ENCODE results near the gene EIPR1.
"Not testable (repeated sequence)": the region's sequence is repeated elsewhere in the genome, so short reads cannot be mapped to it uniquely, and the experiment has no call there.

The EIPR1 gene

GRCh38 chr2:3301001-3301400, 76.6 kb downstream of the EIPR1 start:
- DNase-seq = no peak

DNA sequence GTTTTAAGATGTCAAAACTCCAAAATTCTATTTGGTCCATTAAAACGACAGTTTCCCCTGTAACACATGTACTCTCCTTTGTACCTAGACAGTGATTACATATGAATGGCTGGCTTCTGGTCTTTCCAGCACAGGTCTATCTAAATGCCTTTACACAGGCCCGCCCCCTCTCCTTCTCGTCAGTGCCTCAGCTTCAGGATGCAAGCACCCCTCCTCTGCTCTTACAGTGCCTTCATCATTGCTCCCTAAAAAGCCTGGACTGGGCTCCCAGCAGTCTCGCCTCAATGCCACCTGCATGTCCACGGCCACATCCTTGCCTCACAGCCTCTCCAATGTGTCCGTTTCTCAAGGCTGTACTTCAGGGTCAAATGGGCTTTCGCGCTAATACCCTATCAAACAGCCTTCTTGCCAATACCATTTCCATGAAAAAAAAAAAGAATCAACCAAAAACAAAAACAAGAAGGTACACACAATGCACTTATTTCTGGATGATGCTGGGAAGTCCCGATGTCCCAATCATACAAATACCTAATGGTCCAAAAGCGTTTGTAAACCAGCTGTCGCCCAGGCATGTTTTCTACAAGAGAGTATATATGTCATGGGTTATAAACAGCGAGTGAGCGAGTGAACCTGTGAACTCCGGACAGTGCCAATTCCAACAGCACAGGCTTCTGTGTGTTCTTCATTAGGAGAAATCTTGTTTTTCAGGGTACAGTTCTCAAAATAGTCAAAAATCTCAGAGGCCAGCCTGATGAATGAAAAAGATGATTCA, 77.2 kb downstream of the EIPR1 start:
- DNase-seq = no peak

DNA sequence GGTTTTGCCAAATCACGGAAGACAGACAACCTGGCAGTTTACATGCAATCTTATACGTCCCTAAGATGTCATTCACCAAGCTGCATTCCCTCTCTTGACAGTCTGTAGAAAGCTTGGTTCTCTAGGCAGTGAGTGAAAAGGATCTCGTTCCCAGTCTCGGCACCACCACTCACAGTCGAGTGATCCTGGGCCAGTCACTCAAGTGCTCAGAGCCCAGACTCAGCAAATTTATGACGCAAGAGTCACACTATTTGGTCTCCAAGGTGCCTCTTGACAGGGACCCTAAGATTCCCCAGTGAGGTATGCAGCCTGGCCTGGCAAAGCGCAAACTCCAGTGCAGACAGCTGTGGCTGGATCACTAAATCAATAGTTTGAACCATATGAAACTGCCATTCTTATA, 77.9 kb downstream of the EIPR1 start:
- no peak for DNase-seq

DNA sequence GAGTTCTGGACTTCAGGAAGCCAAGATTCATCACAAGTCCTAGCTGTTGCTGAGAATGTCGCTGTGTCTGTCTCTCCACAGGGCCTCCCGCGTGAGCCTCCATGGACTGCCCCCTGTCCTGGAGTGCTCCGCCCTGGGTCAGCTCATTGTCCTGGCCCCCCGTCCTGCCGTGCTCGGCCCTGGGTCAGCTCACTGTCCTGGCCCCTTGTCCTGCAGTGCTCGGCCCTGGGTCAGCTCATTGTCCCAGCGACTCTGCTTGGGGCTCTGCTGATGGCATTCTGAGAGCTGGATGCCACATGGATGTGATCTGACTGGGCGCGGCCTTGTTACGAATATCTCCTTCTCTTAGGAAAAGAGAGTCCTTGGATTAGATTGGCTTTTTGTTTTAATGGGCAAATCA, 78.5 kb downstream of the EIPR1 start:
- DNase-seq = peak; percentile 9

DNA sequence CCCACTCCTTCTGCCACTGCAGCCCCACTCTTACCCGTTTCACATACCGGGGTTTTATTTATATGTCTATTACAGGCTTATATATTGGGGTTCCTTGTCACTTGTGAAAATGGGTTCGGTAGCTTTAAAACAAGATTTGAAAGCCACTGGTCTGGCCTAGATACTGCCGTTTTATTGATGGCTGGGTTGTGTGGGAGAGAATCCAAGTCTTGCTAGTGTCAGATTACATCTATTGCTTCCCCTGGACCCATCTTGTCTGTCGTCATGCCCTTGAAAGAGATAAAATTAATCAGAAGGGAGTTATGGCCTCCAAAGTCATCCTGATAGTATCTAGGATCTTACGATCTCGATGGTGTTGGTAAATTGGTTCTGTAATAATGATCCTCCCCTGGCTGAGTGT, 79.4 kb downstream of the EIPR1 start:
- no peak for DNase-seq

DNA sequence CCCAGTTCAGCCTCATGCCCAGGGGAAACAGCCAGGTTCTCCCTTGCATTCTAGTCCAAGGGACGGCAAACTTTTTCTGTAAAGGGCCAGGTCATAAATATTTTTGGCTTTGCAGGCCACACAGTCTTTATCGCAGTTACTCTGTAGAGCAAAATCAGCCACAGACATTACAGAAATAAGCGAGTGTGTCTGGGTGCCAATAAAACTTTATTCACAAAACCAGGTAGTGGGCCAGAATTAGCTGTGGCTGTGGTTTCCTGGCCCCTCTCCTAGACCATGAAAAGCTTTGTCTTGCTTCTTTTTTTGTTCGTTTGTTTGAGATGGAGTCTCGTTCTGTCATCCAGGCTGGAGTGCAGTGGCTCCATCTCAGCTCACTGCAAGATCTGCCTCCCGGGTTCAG, 80.1 kb downstream of the EIPR1 start:
- DNase-seq = no peak

DNA sequence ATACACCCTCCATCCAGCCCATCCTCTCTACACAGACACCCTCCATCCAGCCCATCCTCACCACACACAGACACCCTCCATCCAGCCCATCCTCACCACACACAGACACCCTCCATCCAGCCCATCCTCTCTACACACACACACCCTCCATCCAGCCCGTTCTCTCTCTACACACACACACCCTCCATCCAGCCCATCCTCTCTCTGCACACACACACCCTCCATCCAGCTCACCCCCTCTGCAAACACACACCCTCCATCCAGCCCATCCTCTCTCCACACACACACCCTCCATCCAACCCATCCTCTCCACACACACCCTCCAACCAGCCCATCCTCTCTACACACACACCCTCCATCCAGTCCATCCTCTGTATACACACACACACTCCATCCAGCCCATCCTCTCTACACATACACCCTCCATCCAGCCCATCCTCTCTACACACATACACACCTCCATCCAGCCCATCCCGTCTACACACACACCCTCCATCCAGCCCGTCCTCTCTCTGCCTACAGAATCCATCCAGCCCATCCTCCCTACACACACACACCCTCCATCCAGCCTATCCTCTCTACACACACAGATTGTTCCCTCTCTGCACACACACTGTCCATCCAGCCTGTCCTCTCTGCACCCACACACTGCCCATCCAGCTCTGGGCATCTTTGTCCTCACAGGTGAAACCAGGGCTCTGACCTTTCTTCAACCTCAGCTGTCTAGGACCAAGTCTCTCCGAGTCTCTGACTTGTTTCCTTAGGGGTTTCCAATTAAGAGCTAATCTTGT, 81.2 kb downstream of the EIPR1 start:
- peak; percentile 20 for DNase-seq

DNA sequence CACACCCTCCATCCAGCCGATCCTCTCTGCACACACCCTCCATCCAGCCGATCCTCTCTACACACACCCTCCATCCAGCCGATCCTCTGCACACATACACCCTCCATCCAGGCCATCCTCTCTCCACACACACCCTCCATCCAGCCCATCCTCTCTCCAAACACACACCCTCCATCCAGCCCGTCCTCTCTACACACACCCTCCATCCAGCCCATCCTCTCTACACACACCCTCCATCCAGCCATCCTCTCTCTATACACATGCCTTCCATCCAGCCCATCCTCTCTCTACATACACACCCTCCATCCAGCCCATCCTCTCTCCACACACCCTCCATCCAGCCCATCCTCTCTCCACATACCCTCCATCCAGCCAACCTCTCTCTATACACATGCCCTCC, 83.1 kb downstream of the EIPR1 start:
- peak; percentile 13 for DNase-seq

DNA sequence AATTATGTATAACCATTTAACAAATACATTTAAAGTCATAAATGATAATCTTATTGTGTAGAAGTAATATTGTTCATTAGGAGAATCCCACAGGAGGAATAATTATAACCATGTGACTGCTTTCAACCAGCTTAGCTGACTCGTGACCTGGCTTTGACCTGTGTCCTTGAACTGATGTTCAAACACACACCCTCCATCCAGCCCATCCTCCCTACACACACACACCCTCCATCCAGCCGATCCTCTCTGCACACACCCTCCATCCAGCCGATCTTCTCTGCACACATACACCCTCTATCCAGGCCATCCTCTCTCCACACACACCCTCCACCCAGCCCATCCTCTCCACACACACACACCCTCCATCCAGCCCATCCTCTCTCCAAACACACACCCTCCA, 83.5 kb downstream of the EIPR1 start:
- peak; percentile 16 for DNase-seq

DNA sequence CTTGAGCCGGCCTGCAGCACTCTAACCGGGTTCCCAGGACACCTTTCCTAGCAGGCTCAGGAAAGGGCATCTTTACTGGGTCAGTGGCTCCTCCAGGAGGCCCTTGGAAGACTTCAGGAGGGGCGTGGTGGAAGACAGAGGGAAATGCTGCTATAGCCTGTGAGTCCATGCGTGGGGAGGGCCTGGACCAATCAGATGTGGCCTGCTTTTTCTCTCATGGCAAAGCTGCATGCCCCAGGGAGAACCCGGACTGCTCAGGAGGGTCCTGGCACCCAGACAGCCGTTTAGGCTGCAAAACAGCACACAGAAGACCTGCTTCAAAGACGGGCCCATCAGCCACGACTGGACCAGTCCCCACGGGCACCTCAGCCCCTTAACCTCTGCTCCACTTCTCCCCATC, 84.4 kb downstream of the EIPR1 start:
- DNase-seq = no peak

DNA sequence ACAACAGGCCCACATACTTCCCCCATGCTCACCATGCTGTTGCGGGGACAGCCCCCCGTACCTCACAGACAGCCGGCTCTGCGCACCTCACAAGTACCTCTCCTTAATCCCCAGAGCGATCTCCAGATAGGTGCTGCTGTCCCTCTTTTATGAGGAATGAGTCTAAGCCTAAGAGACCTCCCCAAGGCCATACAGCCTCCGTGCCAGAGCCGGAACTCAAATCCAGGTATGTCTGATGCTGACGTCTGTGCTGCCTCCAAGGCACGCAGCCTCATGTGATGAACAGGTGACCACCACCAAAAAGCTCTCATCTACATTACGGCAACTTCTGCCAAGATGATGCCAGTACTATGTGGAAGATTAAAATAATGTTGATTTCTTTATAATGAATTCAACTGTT, 85.2 kb downstream of the EIPR1 start:
- DNase-seq = no peak

GRCh38 chr2:3291750-3292149, 85.9 kb downstream of the EIPR1 start:
- DNase-seq = no peak

DNA sequence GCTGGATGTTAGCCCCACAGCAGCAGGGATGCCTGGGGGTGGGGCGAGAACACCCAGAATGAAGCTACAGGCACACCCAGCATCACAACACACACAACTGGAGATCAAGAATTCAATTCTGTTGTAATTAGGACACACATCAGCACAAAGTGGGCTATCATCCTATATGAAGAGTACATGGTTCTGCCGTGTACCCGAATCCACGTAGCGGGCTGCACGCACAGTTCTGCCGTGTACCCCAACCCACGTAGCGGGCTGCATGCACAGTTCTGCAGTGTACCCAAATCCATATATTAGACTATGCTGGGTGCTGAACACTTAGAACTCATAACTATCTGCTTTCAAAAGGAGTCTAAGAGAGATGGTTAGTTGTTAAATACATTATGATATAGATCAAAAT, 86.5 kb downstream of the EIPR1 start:
- DNase-seq = no peak

DNA sequence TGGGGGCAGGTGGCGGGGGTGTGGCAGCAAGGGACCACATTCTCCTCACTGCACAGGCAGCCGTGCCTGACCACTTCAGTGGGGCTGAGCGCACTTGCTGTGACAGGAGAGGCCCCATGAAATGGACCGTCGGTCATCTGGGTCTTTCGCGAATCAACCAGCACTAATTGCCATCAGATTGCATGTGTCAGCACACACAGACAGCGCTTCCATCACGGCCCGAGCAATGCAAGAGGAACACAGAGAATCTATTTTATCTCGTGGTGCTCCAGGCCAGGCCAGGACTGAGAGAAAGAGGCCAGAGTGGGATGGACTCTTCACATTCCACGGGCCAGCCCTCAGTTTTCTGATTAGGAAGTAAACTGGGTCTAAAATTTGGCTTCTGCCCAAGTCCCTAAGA, 87.0 kb downstream of the EIPR1 start:
- DNase-seq = no peak

DNA sequence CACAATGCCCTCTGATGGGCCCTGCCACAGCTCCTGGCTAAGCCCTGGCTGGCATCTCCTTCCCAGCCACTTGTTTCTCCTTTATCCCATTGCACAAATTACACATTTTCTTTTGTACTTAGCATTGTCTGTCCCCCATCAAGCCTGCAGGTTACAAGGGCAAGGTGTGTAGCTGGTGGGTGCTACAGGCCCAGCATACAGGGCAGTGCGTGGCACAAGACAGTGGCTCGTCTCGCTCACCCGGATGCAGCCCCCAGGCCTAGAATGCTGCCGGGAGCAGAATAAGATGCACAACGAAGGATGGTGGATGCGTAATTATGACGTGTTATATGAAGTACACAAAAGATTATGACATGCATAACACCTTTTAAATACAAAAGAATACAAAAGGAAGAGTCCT, 87.6 kb downstream of the EIPR1 start:
- DNase-seq = no peak

GRCh38 chr2:3289526-3289925, 88.1 kb downstream of the EIPR1 start:
- no peak for DNase-seq

DNA sequence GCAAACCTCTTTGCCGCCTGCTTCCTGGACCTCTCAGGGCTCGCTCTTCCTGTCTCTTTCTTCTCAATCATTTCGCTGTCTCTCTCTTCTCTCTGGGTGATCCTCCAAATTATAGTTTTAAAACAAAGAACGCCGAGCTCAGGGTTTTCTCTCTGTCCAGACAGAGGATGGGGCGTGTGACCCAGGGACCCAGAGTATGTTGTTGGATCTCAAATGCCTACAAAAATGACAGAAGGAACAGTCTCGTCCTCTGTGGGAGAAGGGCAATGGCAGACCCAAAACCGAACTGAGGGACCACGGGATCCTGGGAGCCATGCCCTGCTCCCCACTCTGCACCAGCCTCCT, 88.5 kb downstream of the EIPR1 start:
- DNase-seq = no peak

DNA sequence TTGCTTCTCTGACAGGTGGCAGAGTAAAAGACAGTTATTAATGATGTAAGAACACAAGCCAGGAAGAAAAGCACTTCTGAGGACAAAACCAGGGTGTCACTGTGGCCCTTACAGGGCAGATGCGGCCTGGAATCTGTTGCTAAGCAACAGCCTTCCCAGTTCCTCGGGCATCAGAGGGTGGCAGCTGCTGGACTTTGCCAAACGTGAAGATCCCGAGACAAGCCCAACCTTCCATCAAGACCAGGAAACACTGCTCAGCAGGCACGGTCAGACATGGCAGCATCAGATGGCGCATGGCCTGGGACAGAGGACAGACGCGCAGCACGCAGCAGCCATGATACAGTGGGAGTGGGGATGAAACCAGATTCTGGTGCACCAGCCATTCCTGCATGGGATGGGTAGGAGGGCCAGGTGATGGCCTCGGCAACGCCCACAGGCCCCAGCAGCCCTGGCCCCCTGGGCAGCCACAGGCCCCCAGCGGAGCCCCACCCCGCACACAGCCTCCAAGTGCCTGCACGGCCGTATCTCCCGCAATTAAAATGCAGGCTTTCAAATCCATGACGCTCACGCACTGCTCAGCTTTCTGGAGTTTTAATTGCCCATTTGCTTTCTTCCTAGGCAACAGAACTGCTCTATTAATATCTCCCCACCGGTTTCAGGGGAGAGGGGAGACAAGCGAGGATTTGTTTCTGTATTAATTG, 89.0 kb downstream of the EIPR1 start:
- no peak for DNase-seq

DNA sequence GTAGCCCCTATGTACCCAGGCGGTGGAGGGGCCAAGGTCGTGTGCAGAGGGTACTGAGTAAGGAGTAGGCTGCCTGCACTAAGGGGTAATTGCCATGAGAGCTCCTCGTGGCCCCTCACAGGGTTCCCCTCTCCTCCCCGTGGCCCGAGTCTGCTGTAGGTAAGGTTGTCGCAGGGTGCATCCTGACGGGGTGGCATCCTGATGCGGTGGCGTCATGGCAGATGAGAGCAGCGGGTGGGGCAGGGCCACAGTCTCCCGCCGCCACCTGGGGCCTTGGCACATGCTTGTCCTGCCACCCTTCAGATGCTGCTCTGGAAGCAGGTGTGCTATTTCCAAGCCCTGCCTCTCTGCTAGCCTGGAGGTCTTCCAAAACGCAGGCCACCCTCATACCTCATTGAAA, 89.7 kb downstream of the EIPR1 start:
- DNase-seq = no peak

DNA sequence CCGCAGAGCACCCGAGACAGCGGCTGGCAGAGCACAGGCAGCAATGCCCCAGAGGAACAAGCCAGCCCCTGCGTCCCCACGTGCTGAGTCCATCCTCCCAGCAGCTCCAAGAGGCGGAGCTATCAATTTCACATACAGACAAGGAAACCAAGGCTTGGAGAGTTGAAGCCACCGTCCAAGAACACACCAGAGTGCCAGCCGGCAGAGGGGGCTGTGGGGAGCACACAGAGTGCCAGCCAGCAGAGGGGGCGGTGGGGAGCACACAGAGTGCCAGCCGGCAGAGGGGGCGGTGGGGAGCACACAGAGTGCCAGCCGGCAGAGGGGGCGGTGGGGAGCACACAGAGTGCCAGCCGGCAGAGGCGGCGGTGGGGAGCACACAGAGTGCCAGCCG, 91.0 kb downstream of the EIPR1 start:
- not testable (repeated sequence) for DNase-seq

DNA sequence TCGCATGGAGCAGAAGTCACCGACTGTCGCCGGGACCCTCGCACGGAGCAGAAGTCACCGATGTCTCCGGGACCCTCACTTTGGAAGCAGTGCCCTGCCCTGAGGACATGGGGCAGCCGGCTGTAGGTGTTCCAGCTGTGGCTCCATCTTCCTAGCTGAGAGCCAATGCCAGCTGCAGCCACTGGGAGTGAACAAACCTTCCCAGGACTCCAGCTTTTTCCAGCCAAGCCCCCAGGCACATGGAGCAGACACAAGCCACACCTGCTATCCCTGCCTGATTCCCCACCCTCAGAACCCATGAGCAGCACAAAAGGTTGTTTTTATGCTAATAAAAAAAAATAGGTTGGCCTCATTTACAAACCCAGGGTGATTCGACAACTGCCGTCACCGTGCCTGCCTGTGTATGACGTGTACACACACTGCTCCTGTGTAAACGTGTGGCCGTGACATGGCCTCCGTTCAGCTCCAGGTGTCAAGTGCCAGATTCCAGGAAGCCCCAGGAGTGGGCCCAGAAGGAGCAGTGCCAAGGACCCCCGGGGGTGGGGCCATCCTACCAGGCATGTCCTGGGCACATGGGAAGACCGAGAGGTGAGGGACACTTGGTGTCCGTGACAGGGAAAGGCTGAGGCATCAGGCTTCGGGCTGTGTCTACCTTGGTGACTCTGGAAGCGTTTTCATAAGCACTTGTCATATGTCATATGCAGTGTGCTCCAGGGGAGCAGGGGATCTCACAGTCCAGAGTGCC, 91.5 kb downstream of the EIPR1 start:
- no peak for DNase-seq

GRCh38 chr2:3284657-3285630, 92.7 kb downstream of the EIPR1 start:
- no peak for DNase-seq
